Trophoblast cell (in vitro differentiated cells and primary cell): ENCODE measurements around the gene S100A3.

Experiments used
- DNase-seq, 2 donors: peaks; one replicate each; pipeline ENCODE4 v3.0.0-alpha.2; 2016
- H2AFZ ChIP-seq: 2 replicates; pipeline ENCODE4 v1.6.1; 2013; ENCODE audit warnings: low read length, moderate library complexity, mild to moderate bottlenecking; ENCODE audit not compliant: insufficient read depth, poor library complexity
- H2AK5ac ChIP-seq: 2 replicates; pipeline ENCODE4 v1.6.1; 2013; ENCODE audit warnings: mild to moderate bottlenecking, low read length
- H2BK120ac ChIP-seq: 2 replicates; pipeline ENCODE4 v1.6.1; 2013; ENCODE audit warnings: low read length, mild to moderate bottlenecking, moderate library complexity; ENCODE audit not compliant: insufficient read depth, poor library complexity
- H2BK12ac ChIP-seq: 2 replicates; pipeline ENCODE4 v1.6.1; 2013; ENCODE audit warnings: mild to moderate bottlenecking, low read length, moderate library complexity
- H2BK5ac ChIP-seq: 2 replicates; pipeline ENCODE4 v1.6.1; 2013; ENCODE audit warnings: low read length, low read depth, moderate library complexity, mild to moderate bottlenecking; ENCODE audit not compliant: poor library complexity
- H3K14ac ChIP-seq: 2 replicates; pipeline ENCODE4 v1.6.1; 2013; ENCODE audit warnings: mild to moderate bottlenecking, low read length
- H3K18ac ChIP-seq: 2 replicates; pipeline ENCODE4 v1.6.1; 2013; ENCODE audit warnings: mild to moderate bottlenecking, low read length
- H3K23ac ChIP-seq: 2 replicates; pipeline ENCODE4 v1.6.1; 2013; ENCODE audit warnings: low read length
- H3K27ac ChIP-seq: 2 replicates; pipeline ENCODE4 v1.5.1; 2013; ENCODE audit warnings: low read depth, mild to moderate bottlenecking, inconsistent platforms, low read length, moderate library complexity
- H3K27me3 ChIP-seq: 2 replicates; pipeline ENCODE4 v1.6.1; 2013; ENCODE audit warnings: inconsistent platforms, mild to moderate bottlenecking, low read length, moderate library complexity; ENCODE audit not compliant: insufficient read depth
- H3K36me3 ChIP-seq, 2 experiments: 1 replicate in 1 of 2; 2 replicates in 1 of 2; pipeline ENCODE4 v1.6.1; 2013; ENCODE audit warnings: low read length in 2 of 2, mild to moderate bottlenecking in 2 of 2, moderate library complexity in 1 of 2; ENCODE audit not compliant: insufficient read depth in 2 of 2, control insufficient read depth in 1 of 2
- H3K4ac ChIP-seq: 2 replicates; pipeline ENCODE4 v1.6.1; 2013; ENCODE audit warnings: low read depth, mild to moderate bottlenecking, low read length, moderate library complexity
- H3K4me1 ChIP-seq, 2 experiments: 1 replicate in 1 of 2; 2 replicates in 1 of 2; pipeline ENCODE4 v1.6.1; 2013; ENCODE audit warnings: low read length in 2 of 2, mild to moderate bottlenecking in 2 of 2, moderate library complexity in 1 of 2; ENCODE audit not compliant: insufficient read depth in 2 of 2, control insufficient read depth in 1 of 2
- H3K4me2 ChIP-seq: 2 replicates; pipeline ENCODE4 v1.6.1; 2013; ENCODE audit warnings: inconsistent platforms, mild to moderate bottlenecking, low read length, moderate library complexity
- H3K4me3 ChIP-seq: 2 replicates; pipeline ENCODE4 v1.5.1; 2013; ENCODE audit warnings: mild to moderate bottlenecking, low read depth, low read length, inconsistent platforms
- H3K79me1 ChIP-seq: one replicate; pipeline ENCODE4 v1.6.1; 2013; ENCODE audit warnings: low read length
- H3K79me2 ChIP-seq: 2 replicates; pipeline ENCODE4 v1.6.1; 2013; ENCODE audit warnings: low read length, mild to moderate bottlenecking; ENCODE audit not compliant: control insufficient read depth, insufficient read depth, poor library complexity
- H3K9ac ChIP-seq: 2 replicates; pipeline ENCODE4 v1.6.1; 2013; ENCODE audit warnings: mild to moderate bottlenecking, low read length
- H3K9me3 ChIP-seq: 2 replicates; pipeline ENCODE4 v1.6.1; 2013; ENCODE audit warnings: low read depth, mild to moderate bottlenecking, control low read depth, inconsistent platforms, low read length; ENCODE audit not compliant: insufficient read depth
- H4K12ac ChIP-seq: 2 replicates; pipeline ENCODE4 v1.6.1; 2013; ENCODE audit warnings: low read depth, mild to moderate bottlenecking, low read length, moderate library complexity
- H4K8ac ChIP-seq: 2 replicates; pipeline ENCODE4 v1.6.1; 2013; ENCODE audit warnings: low read depth, mild to moderate bottlenecking, low read length, moderate library complexity
- H4K91ac ChIP-seq: one replicate; pipeline ENCODE4 v1.6.1; 2013; ENCODE audit warnings: low read depth, mild to moderate bottlenecking, low read length, moderate library complexity
- WGBS: extraction: QIAGEN DNeasy Blood & Tissue Kit; methylation state at CpG from one replicate; pipeline ENCODE4 v1.1.7; 2013; ENCODE audit warnings: missing lambda C conversion rate; ENCODE audit not compliant: insufficient read length, insufficient coverage; ENCODE audit errors: extremely low coverage; 5-methylcytosine and 5-hydroxymethylcytosine counted together

Gene S100A3

DNA sequence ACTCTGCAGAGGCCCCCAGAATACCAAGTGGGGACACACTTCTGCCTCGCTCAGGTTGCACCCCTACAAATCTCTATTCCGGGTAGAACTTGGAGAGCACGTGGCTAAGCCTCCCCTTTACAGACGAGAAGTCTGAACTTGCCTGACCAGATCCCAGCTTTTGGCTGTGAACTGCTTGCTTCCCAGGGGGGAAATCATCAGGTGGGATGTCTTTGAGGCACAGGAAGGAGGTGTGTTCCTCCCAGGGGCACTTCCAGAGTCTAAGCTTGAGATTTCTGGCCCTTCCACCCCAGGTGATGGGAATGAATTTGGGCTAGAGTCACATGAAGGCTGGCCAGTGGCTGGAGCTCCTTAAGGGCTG lies 1.3 kb upstream of the S100A3 start:
- Histone ChIP-seq H4K8ac (peak overlapping the region; percentile 82), H3K79me1 (peaks cover 68% of the 10 kb centered on the region), H3K27me3 (no peaks in the 10 kb centered on the region), H2BK5ac (peak overlapping the region; percentile 97), H2BK120ac (peak overlapping the region; percentile 99), H3K18ac (peak overlapping the region; percentile 82), H3K4me3 (no peak overlapping the region), H2AFZ (peak overlapping the region; percentile 76), H3K4me2 (no peak overlapping the region), H3K79me2 (peaks cover 15% of the 10 kb centered on the region), H3K23ac (no peak overlapping the region), H2AK5ac (peak overlapping the region; percentile 87), H4K91ac (peak overlapping the region; percentile 100), H3K36me3 (no peaks in the 10 kb centered on the region), H3K4me1 (peaks cover 66% of the 10 kb centered on the region in 2 experiments), H3K9me3 (no peaks in the 10 kb centered on the region), H3K14ac (peak overlapping the region; percentile 92), H3K4ac (peak overlapping the region; percentile 90), H3K27ac (peak overlapping the region; percentile 80), H3K9ac (no peak overlapping the region), H2BK12ac (peak overlapping the region; percentile 98), H4K12ac (no peak overlapping the region)
- no peak for DNase-seq
- WGBS, result no CpG with 5 or more reads among the region's 4 CpGs

DNA sequence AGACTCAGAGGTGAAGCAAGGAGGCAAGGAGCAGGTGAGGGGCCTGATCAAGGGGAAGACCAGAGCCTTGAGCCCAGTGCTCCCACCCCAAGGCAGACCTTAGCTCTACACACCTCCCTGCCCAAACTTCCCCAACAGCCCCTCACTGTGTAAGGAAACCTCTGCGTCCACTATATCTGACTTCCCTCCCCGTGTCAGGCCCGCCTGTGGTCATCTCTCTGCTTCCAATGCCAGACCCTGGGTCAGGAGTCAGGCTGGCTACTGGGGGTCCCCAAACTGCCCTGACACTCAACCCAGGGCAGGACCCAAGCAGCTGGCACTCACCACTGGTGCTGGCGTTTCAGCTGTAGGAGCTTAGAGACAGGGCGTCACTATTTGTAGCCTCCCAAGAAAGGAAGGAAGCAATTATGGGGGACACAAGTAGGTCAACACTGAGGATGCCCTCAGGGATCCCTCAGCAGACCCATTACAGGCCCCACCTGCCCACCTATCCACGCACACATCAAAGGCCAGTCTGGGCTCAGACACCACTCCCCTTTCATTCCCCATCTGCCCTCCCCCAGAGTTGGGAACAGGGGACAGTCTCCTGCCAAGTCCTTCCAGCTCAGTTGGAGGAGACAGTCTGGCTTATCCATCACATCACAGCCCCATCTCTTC lies 811 bp upstream of the S100A3 start:
- Histone ChIP-seq H3K4ac (peak overlapping the region; percentile 90), H3K9ac (no peak overlapping the region), H3K4me1 (peaks cover 69% of the 10 kb centered on the region in 2 experiments), H2BK12ac (peak overlapping the region; percentile 98), H3K23ac (no peak overlapping the region), H2BK120ac (peak overlapping the region; percentile 99), H3K4me2 (no peak overlapping the region), H3K18ac (peak overlapping the region; percentile 82), H2AFZ (peak overlapping the region; percentile 76), H3K79me2 (peaks cover 15% of the 10 kb centered on the region), H3K27ac (peak overlapping the region; percentile 80), H3K9me3 (no peaks in the 10 kb centered on the region), H3K27me3 (no peaks in the 10 kb centered on the region), H3K79me1 (peaks cover 70% of the 10 kb centered on the region), H3K36me3 (no peaks in the 10 kb centered on the region), H3K14ac (peak overlapping the region; percentile 92), H4K12ac (peak overlapping the region; percentile 29), H2BK5ac (peak overlapping the region; percentile 97), H2AK5ac (peak overlapping the region; percentile 87), H4K8ac (peak overlapping the region; percentile 82), H3K4me3 (no peak overlapping the region), H4K91ac (peak overlapping the region; percentile 100)
- DNase-seq, result no peak
- WGBS, result no CpG with 5 or more reads among the region's 6 CpGs

DNA sequence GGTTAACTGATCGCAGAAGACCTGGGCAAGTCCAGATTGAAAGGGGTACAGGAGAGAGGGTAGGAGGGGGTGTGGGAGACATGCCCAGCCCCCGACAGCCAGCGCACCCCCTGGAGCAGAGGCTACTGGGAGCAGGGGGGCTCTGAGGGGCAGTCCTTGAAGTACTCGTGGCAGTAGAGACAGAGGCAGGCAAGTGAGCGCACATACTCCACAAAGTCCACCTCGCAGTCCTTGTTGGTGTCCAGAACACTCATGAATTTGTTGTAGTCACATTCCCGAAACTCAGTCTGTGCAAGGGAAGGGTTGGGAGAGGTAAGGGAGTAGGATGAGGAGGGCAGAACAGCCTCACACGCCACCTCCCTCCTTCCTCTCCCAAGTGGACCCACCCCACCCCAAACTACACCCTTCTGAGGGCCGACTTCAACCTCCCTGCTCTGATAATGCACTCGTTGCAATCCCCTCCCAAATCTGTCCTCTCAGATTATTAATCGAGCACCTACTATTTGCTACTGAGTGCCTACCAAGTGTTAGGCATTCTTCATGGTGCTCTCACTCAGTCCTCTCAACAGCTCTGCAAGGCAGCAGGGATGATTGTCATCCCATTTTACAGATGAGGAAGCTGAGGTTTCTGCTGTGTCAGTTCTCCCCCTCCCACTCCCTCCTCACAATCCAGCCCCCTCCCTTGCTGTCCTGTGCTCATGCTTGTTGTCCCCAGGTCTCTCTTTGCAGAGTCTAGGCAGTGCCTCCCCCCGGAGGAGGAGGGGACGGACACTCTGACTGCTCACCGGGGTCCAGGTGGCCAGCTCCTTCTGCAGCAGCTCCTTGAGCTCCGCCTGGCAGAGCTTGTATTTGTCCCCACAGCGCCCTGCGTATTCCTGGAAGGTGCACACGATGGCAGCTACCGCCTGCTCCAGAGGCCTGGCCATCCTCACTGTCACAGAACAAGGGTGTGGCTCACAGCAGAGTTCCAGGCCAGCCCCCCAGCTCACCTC lies 1.2 kb downstream of the S100A3 start:
- peaks cover 62 to 70% of the 10 kb centered on the region in 2 experiments for H3K4me1 ChIP-seq
- peak overlapping the region; percentile 100 for H4K91ac ChIP-seq
- H3K27me3 ChIP-seq, result no peaks in the 10 kb centered on the region
- no peak overlapping the region for H3K23ac ChIP-seq
- H3K36me3 ChIP-seq, result peaks cover 2 to 3% of the 10 kb centered on the region in 2 experiments
- H2AFZ ChIP-seq, result peak overlapping the region; percentile 27
- H2BK120ac ChIP-seq, result peak overlapping the region; percentile 85
- peaks cover 70% of the 10 kb centered on the region for H3K79me1 ChIP-seq
- H2BK5ac ChIP-seq, result peak overlapping the region; percentile 97
- no peak for DNase-seq
- H3K4ac ChIP-seq, result peak overlapping the region; percentile 56
- H4K12ac ChIP-seq, result no peak overlapping the region
- peaks cover 18% of the 10 kb centered on the region for H3K79me2 ChIP-seq
- H2AK5ac ChIP-seq, result peak overlapping the region; percentile 87
- peak overlapping the region; percentile 64 for H3K18ac ChIP-seq
- no peak overlapping the region for H3K4me3 ChIP-seq
- H3K27ac ChIP-seq, result peak overlapping the region; percentile 80
- H4K8ac ChIP-seq, result peak overlapping the region; percentile 63
- no peaks in the 10 kb centered on the region for H3K9me3 ChIP-seq
- peak overlapping the region; percentile 89 for H2BK12ac ChIP-seq
- peak overlapping the region; percentile 76 for H3K14ac ChIP-seq
- no peak overlapping the region for H3K9ac ChIP-seq
- peak overlapping the region; percentile 20 for H3K4me2 ChIP-seq
- no CpG with 5 or more reads among the region's 19 CpGs for WGBS

GRCh38 chr1:153546796-153547559 lies 2.1 kb downstream of the S100A3 start:
- H4K12ac ChIP-seq, result peak overlapping the region; percentile 9
- WGBS, result no CpG with 5 or more reads among the region's 14 CpGs
- no peak for DNase-seq

More at GRCh38 chr1:153546796-153547559, 2.1 kb downstream of the S100A3 start:
- no peak overlapping the region for H2AFZ ChIP-seq
- peak overlapping the region; percentile 94 for H2AK5ac ChIP-seq
- peak overlapping the region; percentile 100 for H4K91ac ChIP-seq
- peak overlapping the region; percentile 63 for H2BK5ac ChIP-seq
- no peak overlapping the region for H3K4me2 ChIP-seq
- no peaks in the 10 kb centered on the region for H3K9me3 ChIP-seq
- peak overlapping the region; percentile 76 for H3K14ac ChIP-seq
- H2BK120ac ChIP-seq, result peak overlapping the region; percentile 85
- H3K23ac ChIP-seq, result no peak overlapping the region
- peaks cover 61 to 69% of the 10 kb centered on the region in 2 experiments for H3K4me1 ChIP-seq
- peak overlapping the region; percentile 56 for H3K4ac ChIP-seq
- H3K18ac ChIP-seq, result peak overlapping the region; percentile 64
- H3K36me3 ChIP-seq, result peaks cover 2 to 3% of the 10 kb centered on the region in 2 experiments
- peaks cover 18% of the 10 kb centered on the region for H3K79me2 ChIP-seq
- H2BK12ac ChIP-seq, result peak overlapping the region; percentile 89
- peaks cover 70% of the 10 kb centered on the region for H3K79me1 ChIP-seq
- H3K4me3 ChIP-seq, result no peak overlapping the region
- peak overlapping the region; percentile 64 for H4K8ac ChIP-seq
- no peak overlapping the region for H3K27ac ChIP-seq
- no peaks in the 10 kb centered on the region for H3K27me3 ChIP-seq
- peak overlapping the region; percentile 44 for H3K9ac ChIP-seq
